Ishikawa (cell line): ENCODE data around the gene TGDS.

Source experiments
- CEBPB ChIP-seq: IDR thresholded peaks from 2 replicates; pipeline ENCODE4 v1.6.1; 2012
- CREB1 ChIP-seq: IDR thresholded peaks from 2 replicates; pipeline ENCODE4 v1.6.1; 2012; ENCODE audit warnings: low read depth
- EP300 ChIP-seq: IDR thresholded peaks from 2 replicates; pipeline ENCODE4 v1.6.1; 2012; ENCODE audit warnings: borderline replicate concordance
- FOXM1 ChIP-seq: IDR thresholded peaks from 2 replicates; pipeline ENCODE4 v1.6.1; 2012; ENCODE audit warnings: low read depth, borderline replicate concordance
- RAD21 ChIP-seq: IDR thresholded peaks from 2 replicates; pipeline ENCODE4 v1.6.1; 2012; ENCODE audit warnings: low read depth
- TAF1 ChIP-seq: IDR thresholded peaks from 2 replicates; pipeline ENCODE4 v1.6.1; 2012; ENCODE audit warnings: low read depth, mild to moderate bottlenecking
- TEAD4 ChIP-seq: IDR thresholded peaks from 2 replicates; pipeline ENCODE4 v1.6.1; 2012
- ZBTB7A ChIP-seq: IDR thresholded peaks from 2 replicates; pipeline ENCODE4 v1.6.1; 2012; ENCODE audit warnings: low read depth
- TF ChIP-seq, protein P1 (sequence below): IDR thresholded peaks from 2 replicates; pipeline ENCODE4 v1.6.1; 2012; ENCODE audit warnings: low read depth, mild to moderate bottlenecking
- TF ChIP-seq, protein P2 (sequence below): IDR thresholded peaks from 2 replicates; pipeline ENCODE4 v1.6.1; 2012

DNA sequence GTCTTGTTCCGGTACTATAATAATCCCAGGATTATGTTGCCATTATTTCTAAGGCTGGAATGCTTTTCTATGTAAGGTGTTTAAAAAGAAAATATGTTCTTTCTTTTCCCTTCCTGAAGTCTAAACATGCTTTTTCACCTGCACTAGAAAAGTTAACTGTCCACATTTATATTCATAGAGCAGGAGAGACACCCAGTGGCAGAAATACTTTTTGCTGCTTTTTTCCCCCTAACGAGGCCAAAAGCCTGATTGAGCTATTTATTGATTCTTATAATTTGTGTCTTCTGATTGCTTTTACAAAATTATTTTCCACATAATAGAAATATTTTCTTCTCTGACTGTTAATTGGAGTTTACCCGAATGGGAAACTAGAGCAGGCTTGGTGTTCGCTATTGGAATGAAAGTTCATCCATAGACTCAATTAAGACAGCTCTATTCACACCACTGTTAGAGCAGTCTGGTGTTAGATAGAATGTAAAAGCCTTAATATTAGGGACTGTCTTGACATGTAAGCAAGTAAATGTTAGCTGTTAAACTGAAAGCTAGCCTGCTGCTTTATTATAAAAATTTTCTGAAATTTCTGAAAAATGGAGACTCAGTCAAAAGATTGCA lies 21.5 kb upstream of the TGDS start:
- TF ChIP-seq CREB1 (no peak), EP300 (no peak), ZBTB7A (no peak), RAD21 (peak; percentile 55), CEBPB (no peak), FOXM1 (no peak), TEAD4 (no peak), TAF1 (no peak)
- TF ChIP-seq, protein P1, sequence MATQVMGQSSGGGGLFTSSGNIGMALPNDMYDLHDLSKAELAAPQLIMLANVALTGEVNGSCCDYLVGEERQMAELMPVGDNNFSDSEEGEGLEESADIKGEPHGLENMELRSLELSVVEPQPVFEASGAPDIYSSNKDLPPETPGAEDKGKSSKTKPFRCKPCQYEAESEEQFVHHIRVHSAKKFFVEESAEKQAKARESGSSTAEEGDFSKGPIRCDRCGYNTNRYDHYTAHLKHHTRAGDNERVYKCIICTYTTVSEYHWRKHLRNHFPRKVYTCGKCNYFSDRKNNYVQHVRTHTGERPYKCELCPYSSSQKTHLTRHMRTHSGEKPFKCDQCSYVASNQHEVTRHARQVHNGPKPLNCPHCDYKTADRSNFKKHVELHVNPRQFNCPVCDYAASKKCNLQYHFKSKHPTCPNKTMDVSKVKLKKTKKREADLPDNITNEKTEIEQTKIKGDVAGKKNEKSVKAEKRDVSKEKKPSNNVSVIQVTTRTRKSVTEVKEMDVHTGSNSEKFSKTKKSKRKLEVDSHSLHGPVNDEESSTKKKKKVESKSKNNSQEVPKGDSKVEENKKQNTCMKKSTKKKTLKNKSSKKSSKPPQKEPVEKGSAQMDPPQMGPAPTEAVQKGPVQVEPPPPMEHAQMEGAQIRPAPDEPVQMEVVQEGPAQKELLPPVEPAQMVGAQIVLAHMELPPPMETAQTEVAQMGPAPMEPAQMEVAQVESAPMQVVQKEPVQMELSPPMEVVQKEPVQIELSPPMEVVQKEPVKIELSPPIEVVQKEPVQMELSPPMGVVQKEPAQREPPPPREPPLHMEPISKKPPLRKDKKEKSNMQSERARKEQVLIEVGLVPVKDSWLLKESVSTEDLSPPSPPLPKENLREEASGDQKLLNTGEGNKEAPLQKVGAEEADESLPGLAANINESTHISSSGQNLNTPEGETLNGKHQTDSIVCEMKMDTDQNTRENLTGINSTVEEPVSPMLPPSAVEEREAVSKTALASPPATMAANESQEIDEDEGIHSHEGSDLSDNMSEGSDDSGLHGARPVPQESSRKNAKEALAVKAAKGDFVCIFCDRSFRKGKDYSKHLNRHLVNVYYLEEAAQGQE, result no peak
- TF ChIP-seq, protein P2, sequence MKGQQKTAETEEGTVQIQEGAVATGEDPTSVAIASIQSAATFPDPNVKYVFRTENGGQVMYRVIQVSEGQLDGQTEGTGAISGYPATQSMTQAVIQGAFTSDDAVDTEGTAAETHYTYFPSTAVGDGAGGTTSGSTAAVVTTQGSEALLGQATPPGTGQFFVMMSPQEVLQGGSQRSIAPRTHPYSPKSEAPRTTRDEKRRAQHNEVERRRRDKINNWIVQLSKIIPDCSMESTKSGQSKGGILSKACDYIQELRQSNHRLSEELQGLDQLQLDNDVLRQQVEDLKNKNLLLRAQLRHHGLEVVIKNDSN, result no peak
